Smooth muscle cell (in vitro differentiated cells): ENCODE data around the gene MAP3K2. TPM values are rescaled to one million over a fixed set of nuclear protein-coding genes. Genes with fewer than 3 reads are reported as not detected.
"Not testable (repeated sequence)": the region's sequence is repeated elsewhere in the genome, so short reads cannot be mapped to it uniquely, and the experiment has no call there.

ENCODE experiments used
- DNase-seq: peaks from one replicate; lab custom pipeline; 2025; ENCODE audit not compliant: unreplicated experiment; lab: John Stamatoyannopoulos, UW
- H2AFZ ChIP-seq: fragments of 200-600 bp; sonication (generic); 2 replicates; pipeline ENCODE4 v1.6.0; 2016; ENCODE audit warnings: antibody characterized with exemption, low read depth, mild to moderate bottlenecking
- H3F3A ChIP-seq: fragments of 200-600 bp; sonication (generic); 2 replicates; pipeline ENCODE4 v1.6.0; 2017; ENCODE audit warnings: antibody characterized with exemption, low read depth
- H3K27ac ChIP-seq: fragments of 200-600 bp; sonication (generic); 2 replicates; pipeline ENCODE4 v1.5.1; 2016; ENCODE audit warnings: low read depth, mild to moderate bottlenecking
- H3K27me3 ChIP-seq: fragments of 200-600 bp; sonication (generic); 2 replicates; pipeline ENCODE4 v1.6.1; 2016; ENCODE audit warnings: low read depth, mild to moderate bottlenecking
- H3K36me3 ChIP-seq: fragments of 200-600 bp; sonication (generic); 2 replicates; pipeline ENCODE4 v1.5.1; 2016; ENCODE audit warnings: low read depth
- H3K4me1 ChIP-seq: fragments of 200-600 bp; sonication (generic); 2 replicates; pipeline ENCODE4 v1.5.1; 2016; ENCODE audit warnings: low read depth
- H3K4me2 ChIP-seq: fragments of 200-600 bp; sonication (generic); 2 replicates; pipeline ENCODE4 v1.6.0; 2016; ENCODE audit warnings: mild to moderate bottlenecking
- H3K4me3 ChIP-seq: fragments of 200-600 bp; sonication (generic); 2 replicates; pipeline ENCODE4 v1.5.1; 2016; ENCODE audit warnings: mild to moderate bottlenecking
- H3K79me2 ChIP-seq: fragments of 200-600 bp; sonication (generic); 2 replicates; pipeline ENCODE4 v1.6.0; 2016; ENCODE audit warnings: low read depth, mild to moderate bottlenecking
- H3K9ac ChIP-seq: fragments of 200-600 bp; sonication (generic); 2 replicates; pipeline ENCODE4 v1.6.0; 2016; ENCODE audit warnings: low read depth
- H3K9me3 ChIP-seq: fragments of 200-600 bp; sonication (generic); replicated peaks from 2 replicates; pipeline ENCODE4 v1.5.1; 2016; ENCODE audit warnings: low read depth
- H4K20me1 ChIP-seq: fragments of 200-600 bp; sonication (generic); 2 replicates; pipeline ENCODE4 v1.6.0; 2016; ENCODE audit warnings: low read depth
- CTCF ChIP-seq: fragments of 200-600 bp; sonication (generic); IDR thresholded peaks from 2 replicates; pipeline ENCODE4 v1.5.1; 2017; ENCODE audit warnings: borderline replicate concordance, mild to moderate bottlenecking, antibody characterized with exemption; ENCODE audit not compliant: insufficient read depth, poor library complexity, severe bottlenecking
- WGBS: methylation state at CpG from one replicate; pipeline ENCODE4 v1.1.7; 2016; ENCODE audit warnings: low lambda C conversion rate; 5-methylcytosine and 5-hydroxymethylcytosine counted together
- polyA plus RNA-seq: library from polyadenylated mRNA; unstranded; fragments of >200 nt; fragmentation: Nextera tagmentation; extraction: Ambion mirVana; gene quantifications from 2 replicates; pipeline ENCODE4 v1.2.1, GENCODE V29; 2016
- total RNA-seq: library from RNA; depleted of rRNA; stranded (reverse); fragments of >200 nt; gene quantifications from 2 replicates; pipeline ENCODE4 v1.2.3, GENCODE V29; 2014

MAP3K2 gene
- total and polyA plus RNA-seq, 2 experiments from 2014 or later = 39.2 to 46.7 TPM

GRCh38 chr2:127410871-127411652 lies 23.3 kb upstream of the MAP3K2 start:
- no peak for DNase-seq
- Histone ChIP-seq H3K4me2 (peak overlapping the region; percentile 67), H4K20me1 (no peaks in the 10 kb centered on the region), H3K9ac (peak overlapping the region; percentile 55), H3K27me3 (no peaks in the 10 kb centered on the region), H3K36me3 (no peaks in the 10 kb centered on the region), H3K79me2 (no peaks in the 10 kb centered on the region), H2AFZ (peak overlapping the region; percentile 83), H3K4me3 (no peak overlapping the region), H3F3A (peaks cover 31% of the 10 kb centered on the region), H3K4me1 (peaks cover 11% of the 10 kb centered on the region), H3K9me3 (peaks cover 5% of the 10 kb centered on the region), H3K27ac (peak overlapping the region; percentile 85)
- WGBS = 43% methylated on average over 6 of the region's 6 CpGs
- no peak for TF ChIP-seq CTCF

- DNase-seq, H3K4me1 ChIP-seq, H4K20me1 ChIP-seq, H3K27me3 ChIP-seq, H3K79me2 ChIP-seq, H3K9me3 ChIP-seq, H3K4me2 ChIP-seq, H3K27ac ChIP-seq, H3K4me3 ChIP-seq, H2AFZ ChIP-seq, H3K36me3 ChIP-seq, H3K9ac ChIP-seq: not testable (repeated sequence)
- 98% methylated on average over 8 of the region's 8 CpGs for WGBS
- peaks cover 31% of the 10 kb centered on the region for H3F3A ChIP-seq
Measured at GRCh38 chr2:127409716-127410115, 21.9 kb upstream of the MAP3K2 start.

- H3K79me2 ChIP-seq = no peaks in the 10 kb centered on the region
- no peak for TF ChIP-seq CTCF
- H3K4me2 ChIP-seq = peak overlapping the region; percentile 84
- peak overlapping the region; percentile 92 for H3K27ac ChIP-seq
- H3F3A ChIP-seq = peaks cover 26% of the 10 kb centered on the region
- DNase-seq = no peak
- peak overlapping the region; percentile 45 for H3K4me3 ChIP-seq
- 72% methylated on average over 10 of the region's 10 CpGs for WGBS
- H3K36me3 ChIP-seq = no peaks in the 10 kb centered on the region
- H3K9ac ChIP-seq = peak overlapping the region; percentile 93
- H4K20me1 ChIP-seq = no peaks in the 10 kb centered on the region
- no peaks in the 10 kb centered on the region for H3K27me3 ChIP-seq
- peaks cover 5% of the 10 kb centered on the region for H3K9me3 ChIP-seq
- peak overlapping the region; percentile 51 for H2AFZ ChIP-seq
- peaks cover 5% of the 10 kb centered on the region for H3K4me1 ChIP-seq
Measured at GRCh38 chr2:127408807-127409099, 21.0 kb upstream of the MAP3K2 start.

- Histone ChIP-seq H3K36me3 (no peaks in the 10 kb centered on the region), H3K27me3 (no peaks in the 10 kb centered on the region), H3K4me2 (peak overlapping the region; percentile 84), H3K27ac (peak overlapping the region; percentile 92), H3K79me2 (no peaks in the 10 kb centered on the region), H3K4me1 (peaks cover 5% of the 10 kb centered on the region), H3K9ac (peak overlapping the region; percentile 93), H3K9me3 (peaks cover 2% of the 10 kb centered on the region), H3K4me3 (peak overlapping the region; percentile 45), H3F3A (peaks cover 25% of the 10 kb centered on the region), H2AFZ (peak overlapping the region; percentile 51), H4K20me1 (no peaks in the 10 kb centered on the region)
- peak; percentile 81 for DNase-seq
- TF ChIP-seq CTCF = no peak
- WGBS = 4% methylated on average over 40 of the region's 75 CpGs
Measured at GRCh38 chr2:127408004-127408806, 20.4 kb upstream of the MAP3K2 start.
